ENCODE results near the gene RPRD1A. TPM values are rescaled to one million over a fixed set of nuclear protein-coding genes. Genes with fewer than 3 reads are reported as not detected.

The RPRD1A gene
- total and polyA plus RNA-seq, 2 experiments from 2014 or later = 23.3 to 68.0 TPM

DNA sequence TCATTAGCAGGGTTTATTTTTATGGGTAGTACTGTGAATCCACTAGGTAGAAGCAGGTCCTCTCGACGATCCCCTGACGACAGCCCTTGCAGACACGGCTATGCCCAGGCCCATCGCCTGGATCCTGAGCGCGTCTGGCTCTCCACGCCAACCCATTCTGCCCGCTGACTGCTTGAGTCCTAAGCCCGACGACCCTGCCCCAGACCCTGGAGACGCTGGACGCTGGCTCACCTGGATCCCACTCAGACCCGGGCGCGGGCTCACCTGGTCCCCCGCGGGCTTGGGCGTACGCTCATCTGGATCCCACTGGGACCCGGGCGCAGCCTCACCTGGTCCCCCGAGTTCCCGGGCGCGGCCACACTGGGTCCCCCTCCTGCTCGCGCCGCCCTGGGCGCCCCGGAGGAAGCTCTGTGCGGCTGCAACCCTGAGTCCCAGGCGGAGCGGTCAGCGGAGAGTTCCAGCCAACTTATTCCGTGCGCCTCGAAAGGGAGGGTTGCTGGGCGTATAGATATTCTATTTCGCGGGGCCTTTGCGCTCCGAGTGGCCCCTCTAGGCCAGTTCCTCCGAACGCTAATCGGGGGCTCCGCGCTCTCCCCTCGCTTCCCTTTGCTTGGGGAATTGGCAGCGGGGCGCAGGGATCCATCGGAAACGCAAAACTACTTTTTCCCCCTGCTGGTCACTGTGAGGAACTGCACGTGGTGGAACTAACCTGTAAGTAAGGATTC lies 117.3 kb downstream of the RPRD1A start:
- Histone ChIP-seq H3K4me1 (ENCODE audit: insufficient read depth) (peaks cover 4% of the 10 kb centered on the region), H3K9me3 (ENCODE audit: low read depth) (no peaks in the 10 kb centered on the region), H3K4me2 (peak overlapping the region; percentile 99), H3K4me3 (peak overlapping the region; percentile 77), H4K20me1 (ENCODE audit: insufficient read depth, poor library complexity, severe bottlenecking) (no peaks in the 10 kb centered on the region), H2AFZ (peak overlapping the region; percentile 84), H3K36me3 (replicated peaks; ENCODE audit: insufficient read depth, low read depth) (no peaks in the 10 kb centered on the region), H3K27me3 (peaks cover 6% of the 10 kb centered on the region), H3K79me2 (no peaks in the 10 kb centered on the region), H3K9me2 (replicated peaks; ENCODE audit: insufficient read depth) (no peaks in the 10 kb centered on the region), H3K27ac (no peak overlapping the region)
- 2% methylated on average over 45 of the region's 54 CpGs for WGBS (ENCODE audit: low lambda C conversion rate, missing lambda C conversion rate)
- peak; percentile 82 for DNase-seq (ENCODE audit: low spot score)
- TF ChIP-seq EZH2 (IDR thresholded peaks at IDR 0.05; ENCODE audit: borderline replicate concordance) = no peak
- TF ChIP-seq, protein P1, sequence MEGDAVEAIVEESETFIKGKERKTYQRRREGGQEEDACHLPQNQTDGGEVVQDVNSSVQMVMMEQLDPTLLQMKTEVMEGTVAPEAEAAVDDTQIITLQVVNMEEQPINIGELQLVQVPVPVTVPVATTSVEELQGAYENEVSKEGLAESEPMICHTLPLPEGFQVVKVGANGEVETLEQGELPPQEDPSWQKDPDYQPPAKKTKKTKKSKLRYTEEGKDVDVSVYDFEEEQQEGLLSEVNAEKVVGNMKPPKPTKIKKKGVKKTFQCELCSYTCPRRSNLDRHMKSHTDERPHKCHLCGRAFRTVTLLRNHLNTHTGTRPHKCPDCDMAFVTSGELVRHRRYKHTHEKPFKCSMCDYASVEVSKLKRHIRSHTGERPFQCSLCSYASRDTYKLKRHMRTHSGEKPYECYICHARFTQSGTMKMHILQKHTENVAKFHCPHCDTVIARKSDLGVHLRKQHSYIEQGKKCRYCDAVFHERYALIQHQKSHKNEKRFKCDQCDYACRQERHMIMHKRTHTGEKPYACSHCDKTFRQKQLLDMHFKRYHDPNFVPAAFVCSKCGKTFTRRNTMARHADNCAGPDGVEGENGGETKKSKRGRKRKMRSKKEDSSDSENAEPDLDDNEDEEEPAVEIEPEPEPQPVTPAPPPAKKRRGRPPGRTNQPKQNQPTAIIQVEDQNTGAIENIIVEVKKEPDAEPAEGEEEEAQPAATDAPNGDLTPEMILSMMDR (IDR thresholded peaks at IDR 0.05; ENCODE audit: poor library complexity) = peak; percentile 90

GRCh38 chr18:35949090-35949489 lies 118.3 kb downstream of the RPRD1A start:
- no peak overlapping the region for H3K4me2 ChIP-seq
- 68% methylated on average over 6 of the region's 6 CpGs for WGBS (ENCODE audit: low lambda C conversion rate, missing lambda C conversion rate)

GRCh38 chr18:35948080-35948479 lies 119.3 kb downstream of the RPRD1A start:
- no peak overlapping the region for H3K4me2 ChIP-seq
- DNase-seq (ENCODE audit: low spot score) = no peak
- H3K79me2 ChIP-seq = no peaks in the 10 kb centered on the region
- H4K20me1 ChIP-seq (ENCODE audit: insufficient read depth, poor library complexity, severe bottlenecking) = no peaks in the 10 kb centered on the region
- no peak overlapping the region for H3K27ac ChIP-seq
- peaks cover 4% of the 10 kb centered on the region for H3K4me1 ChIP-seq (ENCODE audit: insufficient read depth)
- H3K9me3 ChIP-seq (ENCODE audit: low read depth) = no peaks in the 10 kb centered on the region
- no peaks in the 10 kb centered on the region for H3K9me2 ChIP-seq (replicated peaks; ENCODE audit: insufficient read depth)
- no peak overlapping the region for H2AFZ ChIP-seq
- TF ChIP-seq, protein P1 (IDR thresholded peaks at IDR 0.05; ENCODE audit: poor library complexity) = no peak
- TF ChIP-seq EZH2 (IDR thresholded peaks at IDR 0.05; ENCODE audit: borderline replicate concordance) (no peak), EZH2phosphoT487 (IDR thresholded peaks at IDR 0.05; ENCODE audit: low read depth, severe bottlenecking, unreplicated experiment) (no peak)
- no peak overlapping the region for H3K4me3 ChIP-seq
- no peaks in the 10 kb centered on the region for H3K36me3 ChIP-seq (replicated peaks; ENCODE audit: insufficient read depth, low read depth)
- WGBS (ENCODE audit: low lambda C conversion rate, missing lambda C conversion rate) = 86% methylated on average over 3 of the region's 3 CpGs
- peaks cover 6% of the 10 kb centered on the region for H3K27me3 ChIP-seq

More at GRCh38 chr18:35949090-35949489, 118.3 kb downstream of the RPRD1A start:
- Histone ChIP-seq H3K4me1 (ENCODE audit: insufficient read depth) (peaks cover 4% of the 10 kb centered on the region), H3K9me3 (ENCODE audit: low read depth) (no peaks in the 10 kb centered on the region), H3K36me3 (replicated peaks; ENCODE audit: insufficient read depth, low read depth) (no peaks in the 10 kb centered on the region), H3K9me2 (replicated peaks; ENCODE audit: insufficient read depth) (no peaks in the 10 kb centered on the region), H4K20me1 (ENCODE audit: insufficient read depth, poor library complexity, severe bottlenecking) (no peaks in the 10 kb centered on the region), H3K4me3 (no peak overlapping the region), H3K27ac (no peak overlapping the region), H2AFZ (no peak overlapping the region), H3K27me3 (peaks cover 6% of the 10 kb centered on the region), H3K79me2 (no peaks in the 10 kb centered on the region)
- TF ChIP-seq, protein P1 (IDR thresholded peaks at IDR 0.05; ENCODE audit: poor library complexity) = no peak
- no peak for TF ChIP-seq EZH2phosphoT487 (IDR thresholded peaks at IDR 0.05; ENCODE audit: low read depth, severe bottlenecking, unreplicated experiment)
- TF ChIP-seq EZH2 (IDR thresholded peaks at IDR 0.05; ENCODE audit: borderline replicate concordance) = no peak
- DNase-seq (ENCODE audit: low spot score) = no peak

Data from hepatocyte (in vitro differentiated cells).